Adrenal gland (tissue), 5 donors: ENCODE results near the gene CACNA1G.

Source experiments
- POLR2A ChIP-seq, 2 donors: fragments of 450-650 bp; IDR thresholded peaks; one replicate each; pipeline ENCODE4 v1.6.1; 2017; ENCODE audit warnings: antibody characterized with exemption in 2 of 2, mild to moderate bottlenecking in 2 of 2, moderate library complexity in 1 of 2
- TF ChIP-seq, protein P1 (sequence below), 6 experiments: fragments of 450-650 bp in 4 of 6; fragments of 200-600 bp in 2 of 6; sonication (generic) in 1 of 6; IDR thresholded peaks; 1 replicate in 5 of 6; 2 replicates in 1 of 6; pipeline versions ENCODE4 v1.5.1 to v1.8.0; 2016 to 2021; ENCODE audit warnings: antibody characterized with exemption in 6 of 6, mild to moderate bottlenecking in 2 of 6, moderate library complexity in 1 of 6
- donor health status: DM: no; HTN: no; CAD: no.

DNA sequence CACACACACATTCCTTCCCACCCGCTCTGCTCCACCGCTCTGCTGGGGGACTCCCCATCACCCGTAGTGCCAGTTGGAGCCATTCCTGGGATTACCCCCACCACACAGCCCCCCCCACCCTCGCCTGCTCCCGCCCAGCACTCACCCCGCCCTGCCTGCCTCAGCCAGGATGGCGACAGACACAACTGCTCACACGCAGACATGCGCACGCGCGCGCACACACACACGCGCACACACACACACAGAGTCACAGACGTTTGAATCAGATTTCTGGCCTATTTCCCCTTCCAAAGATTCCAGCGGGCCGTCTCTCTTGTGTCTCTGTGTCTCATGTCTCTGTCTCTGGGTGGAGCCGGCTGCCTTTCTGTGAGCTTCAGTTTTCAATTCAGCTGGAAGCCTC lies 4.4 kb downstream of the CACNA1G start:
- TF ChIP-seq, protein P1, sequence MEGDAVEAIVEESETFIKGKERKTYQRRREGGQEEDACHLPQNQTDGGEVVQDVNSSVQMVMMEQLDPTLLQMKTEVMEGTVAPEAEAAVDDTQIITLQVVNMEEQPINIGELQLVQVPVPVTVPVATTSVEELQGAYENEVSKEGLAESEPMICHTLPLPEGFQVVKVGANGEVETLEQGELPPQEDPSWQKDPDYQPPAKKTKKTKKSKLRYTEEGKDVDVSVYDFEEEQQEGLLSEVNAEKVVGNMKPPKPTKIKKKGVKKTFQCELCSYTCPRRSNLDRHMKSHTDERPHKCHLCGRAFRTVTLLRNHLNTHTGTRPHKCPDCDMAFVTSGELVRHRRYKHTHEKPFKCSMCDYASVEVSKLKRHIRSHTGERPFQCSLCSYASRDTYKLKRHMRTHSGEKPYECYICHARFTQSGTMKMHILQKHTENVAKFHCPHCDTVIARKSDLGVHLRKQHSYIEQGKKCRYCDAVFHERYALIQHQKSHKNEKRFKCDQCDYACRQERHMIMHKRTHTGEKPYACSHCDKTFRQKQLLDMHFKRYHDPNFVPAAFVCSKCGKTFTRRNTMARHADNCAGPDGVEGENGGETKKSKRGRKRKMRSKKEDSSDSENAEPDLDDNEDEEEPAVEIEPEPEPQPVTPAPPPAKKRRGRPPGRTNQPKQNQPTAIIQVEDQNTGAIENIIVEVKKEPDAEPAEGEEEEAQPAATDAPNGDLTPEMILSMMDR (IDR thresholded peaks at IDR 0.05), result no peak
- TF ChIP-seq POLR2A (IDR thresholded peaks at IDR 0.05), result no peak
